HS-5 (cell line): ENCODE measurements around the gene GPAT3.

Source experiments
- DNase-seq: peaks from one replicate; pipeline ENCODE4 v3.0.0-alpha.2; 2012; ENCODE audit warnings: low read depth

GPAT3 gene

DNA sequence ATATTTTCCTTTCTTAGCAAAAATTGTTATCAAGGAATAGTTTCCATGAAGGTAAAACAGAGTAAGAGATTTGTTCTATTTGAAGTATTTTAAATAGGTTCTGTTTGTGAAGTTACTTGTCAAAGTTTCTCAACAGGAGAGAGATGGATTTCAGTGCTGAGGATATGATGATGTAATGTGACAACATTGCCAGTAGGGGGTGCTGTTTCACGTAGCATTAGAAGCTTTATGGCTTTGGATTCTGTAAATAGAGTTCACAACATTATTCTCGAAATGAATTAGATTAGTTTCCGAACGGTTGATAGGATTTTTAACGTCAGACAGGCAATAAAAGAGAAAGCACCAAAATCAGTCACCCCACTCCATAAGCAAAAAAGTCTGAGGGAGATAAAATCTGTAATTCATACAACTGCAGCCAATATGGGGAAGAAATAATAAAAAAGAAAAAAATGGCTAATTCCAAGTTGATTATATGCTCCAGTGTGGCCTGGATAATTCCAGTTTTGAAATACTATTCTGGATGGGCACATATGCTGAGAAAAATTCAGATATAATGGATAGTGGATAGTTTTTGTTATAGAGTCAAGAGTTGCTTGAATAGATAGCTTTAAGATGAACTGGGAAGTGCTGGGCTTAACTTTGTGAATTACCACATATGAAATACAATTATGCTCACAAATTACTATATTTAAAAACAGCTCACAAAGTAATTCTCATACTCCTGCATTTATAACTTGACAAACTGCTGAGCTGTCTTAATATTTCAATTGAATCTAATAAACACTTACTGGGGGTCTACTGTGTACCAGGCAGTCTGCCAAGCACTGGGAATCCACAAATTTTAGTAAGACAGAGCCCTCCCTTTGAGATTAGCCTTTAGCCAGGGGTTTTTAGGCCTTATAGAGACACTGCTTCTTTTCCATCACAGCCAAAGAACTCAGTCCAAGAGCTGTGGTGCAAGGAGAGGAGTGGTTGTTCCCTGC lies 109.1 kb downstream of the GPAT3 start:
- DNase-seq: peak; percentile 34

DNA sequence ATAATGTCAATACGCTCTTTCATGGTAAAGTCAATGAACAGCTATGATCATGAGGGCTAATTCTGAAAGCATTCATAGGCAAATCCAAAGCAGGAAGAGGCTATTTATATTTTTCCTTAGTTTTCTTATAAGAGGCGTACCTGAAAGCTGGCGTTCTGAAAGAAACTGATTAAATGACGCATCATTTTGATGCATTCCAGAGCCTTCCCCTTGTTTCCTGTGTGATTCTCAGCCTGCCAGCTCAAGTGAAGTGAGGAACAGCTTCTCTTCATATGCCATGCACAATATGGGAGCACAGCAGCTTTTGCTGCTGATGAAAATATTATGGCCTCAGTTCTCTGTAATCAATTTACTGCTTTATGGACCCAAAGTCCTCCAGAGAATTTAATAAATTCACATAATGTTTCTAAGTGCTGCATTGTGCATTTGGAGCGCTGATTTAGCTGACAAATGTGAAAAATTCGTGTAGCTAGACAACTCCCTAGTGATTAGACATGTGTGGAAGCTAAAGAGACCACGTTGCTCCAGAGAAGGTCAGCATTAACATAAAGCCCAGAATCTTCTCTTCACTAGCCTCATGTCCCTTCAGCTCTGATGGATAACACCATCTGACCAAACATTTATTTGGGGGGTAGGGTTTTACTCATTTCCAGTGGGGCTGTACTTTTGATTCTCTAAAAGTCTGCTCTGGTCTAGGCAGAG lies 110.8 kb downstream of the GPAT3 start:
- DNase-seq: no peak

DNA sequence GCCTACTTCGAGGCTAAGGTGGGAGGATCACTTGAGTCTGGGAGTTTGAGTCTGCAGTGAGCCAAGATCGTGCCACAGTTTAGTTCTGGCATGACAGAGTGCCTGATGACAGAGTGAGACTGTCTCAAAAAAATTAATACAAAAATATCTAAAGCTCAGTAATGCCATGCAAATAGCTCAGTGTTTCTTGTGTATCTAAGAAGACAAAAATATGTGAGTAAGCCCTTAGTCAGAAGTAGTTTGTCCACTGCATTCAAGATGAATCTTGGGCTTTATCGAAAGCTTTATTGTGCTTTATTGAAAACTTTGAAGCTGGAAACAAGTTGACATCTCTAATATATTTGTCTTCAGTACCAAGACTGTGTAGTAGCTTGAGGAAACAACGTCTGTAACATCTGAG lies 115.9 kb downstream of the GPAT3 start:
- DNase-seq: no peak
